Measurements from ENCODE around the gene PARD3B. TPM values are rescaled to one million over a fixed set of nuclear protein-coding genes. Genes with fewer than 3 reads are reported as not detected.

PARD3B gene
- total and polyA plus RNA-seq, 2 of the 8 experiments (the other 6 are each of a cell fraction or from before 2014, with no cell fraction given) = 1.2 to 5.7 TPM

GRCh38 chr2:204571911-204572310 lies 26.6 kb downstream of the PARD3B start:
- Histone ChIP-seq H2BK15ac (ENCODE audit: low read length) (no peak overlapping the region), H4K5ac (ENCODE audit: insufficient read length, low read depth, low read length) (no peak overlapping the region), H3K18ac (ENCODE audit: extremely low read depth, low read length) (no peak overlapping the region), H4K91ac (replicated peaks; ENCODE audit: insufficient read length, low read length) (no peak overlapping the region), H3K27ac (ENCODE audit: low read depth, low read length) (no peak overlapping the region), H3K14ac (ENCODE audit: insufficient read length) (no peak overlapping the region), H2BK5ac (ENCODE audit: low read depth, low read length) (no peak overlapping the region), H3K9ac (replicated peaks in 1 of 4; ENCODE audit: extremely low read depth in 1 of 4, low read depth in 3 of 4, low read length in 3 of 4) (no peak overlapping the region), H3K4ac (replicated peaks; ENCODE audit: insufficient read length, low read depth, low read length) (no peak overlapping the region), H3K4me1 (replicated peaks in 1 of 4; ENCODE audit: control insufficient read depth in 3 of 4, insufficient read depth in 4 of 4, low read length in 3 of 4) (no peaks in the 10 kb centered on the region), H3K23ac (ENCODE audit: insufficient read length) (no peak overlapping the region), H3K9me3 (ENCODE audit: insufficient read depth in 2 of 2, low read depth in 1 of 2, low read length in 1 of 2) (no peaks in the 10 kb centered on the region), H3K4me3 (ENCODE audit: extremely low read depth in 1 of 4, insufficient read depth in 2 of 4, low read depth in 3 of 4, low read length in 4 of 4) (no peak overlapping the region), H3K79me1 (ENCODE audit: low read depth, low read length) (no peaks in the 10 kb centered on the region), H2BK12ac (ENCODE audit: low read depth, low read length) (no peak overlapping the region), H4K8ac (ENCODE audit: extremely low read depth, insufficient read depth, low read length) (no peak overlapping the region), H3K4me2 (ENCODE audit: insufficient read depth in 1 of 2, low read depth in 2 of 2, low read length in 2 of 2) (no peak overlapping the region), H3K36me3 (ENCODE audit: control insufficient read depth in 2 of 4, insufficient read depth in 4 of 4, low read length in 3 of 4) (no peaks in the 10 kb centered on the region), H3K56ac (replicated peaks; ENCODE audit: insufficient read length, low read depth, low read length) (no peak overlapping the region), H3K23me2 (ENCODE audit: low read depth, low read length) (no peaks in the 10 kb centered on the region), H3K27me3 (replicated peaks in 1 of 4; ENCODE audit: control insufficient read depth in 3 of 4, extremely low read depth in 1 of 4, insufficient read depth in 3 of 4, low read length in 3 of 4) (no peaks in the 10 kb centered on the region), H2BK120ac (replicated peaks; ENCODE audit: low read depth, low read length) (no peak overlapping the region), H2AFZ (ENCODE audit: low read length) (no peak overlapping the region), H4K20me1 (replicated peaks in 1 of 2; ENCODE audit: control insufficient read depth in 1 of 2, insufficient read depth in 2 of 2, low read length in 2 of 2) (no peaks in the 10 kb centered on the region), H2BK20ac (ENCODE audit: low read length) (no peak overlapping the region), H2AK5ac (ENCODE audit: low read depth, low read length) (no peak overlapping the region), H3K79me2 (ENCODE audit: control insufficient read depth in 1 of 2, insufficient read depth in 2 of 2, low read length in 2 of 2) (no peaks in the 10 kb centered on the region)
- ChIA-PET POLR2A (ENCODE audit: partially characterized antibody) (interaction anchor here (0.8 kb wide), 1 partner anchor 9 kb away, joined by 3 read pairs; no protein-coding TSS in a partner anchor), CTCF (ENCODE audit: partially characterized antibody) (interaction anchor here (1.4 to 2.3 kb wide), 3 partner anchors 14 to 394 kb away, joined by 3 to 7 read pairs (median 4); no protein-coding TSS in a partner anchor)
- 82% methylated on average over 2 of the region's 2 CpGs; no CpG with 5 or more reads in 1 of the 2 experiments for WGBS, 2 experiments (ENCODE audit: extremely low coverage in 1 of 2, insufficient coverage in 1 of 2, insufficient read length in 1 of 2, insufficient replicate concordance in 2 of 2, low coverage in 1 of 2, low lambda C conversion rate in 2 of 2, missing lambda C conversion rate in 1 of 2)
- FAIRE-seq = no peak
- TF ChIP-seq PHF8 (conservative IDR thresholded peaks at IDR 0.05; ENCODE audit: low read depth, low read length) (no peak), POU5F1 (IDR thresholded peaks at IDR 0.05; ENCODE audit: low read depth, low read length) (no peak), JUN (IDR thresholded peaks at IDR 0.05; ENCODE audit: low read depth, low read length) (no peak), NRF1 (IDR thresholded peaks at IDR 0.05; ENCODE audit: low read depth, low read length) (no peak)
- DNase-seq (ENCODE audit: low read depth in 1 of 2, low spot score in 2 of 2) = no peak

All from H1 (cell line).